OCI-M1 (cell line): Measurements from ENCODE around the gene CDH13.

Experiments used
- DNase-seq: peaks from one replicate; lab custom pipeline; 2025; lab: John Stamatoyannopoulos, UW

Gene CDH13

DNA sequence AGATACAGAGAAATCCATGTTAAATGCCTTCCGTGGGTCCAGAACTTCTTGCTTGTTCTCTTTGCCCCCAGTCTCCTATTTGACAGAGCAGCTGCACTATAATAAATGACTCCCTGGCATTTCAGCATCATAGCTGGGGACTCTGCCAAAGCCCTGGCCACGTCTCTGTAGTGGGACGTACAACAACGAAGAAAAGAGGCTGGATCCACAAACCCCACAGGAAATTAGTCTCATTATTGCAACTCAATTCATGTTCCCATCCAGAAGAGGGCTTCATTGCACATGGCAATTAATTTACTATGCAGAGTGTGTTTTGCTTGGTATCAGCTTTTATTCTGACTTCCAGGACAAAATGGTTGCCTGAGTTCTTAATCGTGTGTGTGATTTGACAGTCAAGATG, 121.3 kb downstream of the CDH13 start:
- DNase-seq, result no peak

DNA sequence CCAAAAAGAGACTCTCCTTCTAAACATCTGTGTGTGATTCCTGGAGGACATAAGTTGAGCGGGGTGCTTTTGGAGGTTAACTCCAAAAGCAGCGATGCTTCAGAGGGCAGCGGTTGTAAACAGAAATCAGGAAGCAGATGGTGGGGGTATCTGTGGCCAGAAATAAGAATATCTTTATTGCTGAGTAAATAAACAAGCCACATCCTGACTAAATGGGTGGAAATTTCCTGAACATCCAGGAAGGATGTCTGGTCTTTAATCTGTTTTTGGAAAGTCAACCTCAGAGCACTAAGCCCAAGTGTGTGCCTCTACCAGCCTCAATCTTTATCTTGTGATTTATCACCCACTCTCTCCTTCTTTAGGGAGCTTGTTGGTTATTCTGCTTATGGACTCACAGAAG, 123.3 kb downstream of the CDH13 start:
- DNase-seq, result no peak

DNA sequence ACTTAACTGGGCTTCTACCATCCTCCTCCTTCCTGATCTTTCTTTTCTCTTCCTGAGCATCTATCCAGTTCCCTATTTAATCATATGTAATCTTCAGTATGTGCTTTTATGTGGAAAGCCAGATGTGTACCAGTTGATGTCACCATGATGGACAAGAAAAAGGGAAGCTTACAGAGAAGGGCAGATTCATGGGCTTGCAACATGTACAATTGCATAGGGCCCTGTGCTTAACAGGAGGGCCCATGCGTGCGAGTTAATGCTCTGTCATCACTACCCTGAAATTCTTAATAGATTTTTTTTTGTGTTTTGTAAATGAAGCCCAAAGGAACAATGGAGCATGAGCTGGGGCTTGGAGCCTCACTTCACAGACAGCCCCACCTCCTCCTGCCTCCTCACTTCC, 124.3 kb downstream of the CDH13 start:
- DNase-seq, result no peak

DNA sequence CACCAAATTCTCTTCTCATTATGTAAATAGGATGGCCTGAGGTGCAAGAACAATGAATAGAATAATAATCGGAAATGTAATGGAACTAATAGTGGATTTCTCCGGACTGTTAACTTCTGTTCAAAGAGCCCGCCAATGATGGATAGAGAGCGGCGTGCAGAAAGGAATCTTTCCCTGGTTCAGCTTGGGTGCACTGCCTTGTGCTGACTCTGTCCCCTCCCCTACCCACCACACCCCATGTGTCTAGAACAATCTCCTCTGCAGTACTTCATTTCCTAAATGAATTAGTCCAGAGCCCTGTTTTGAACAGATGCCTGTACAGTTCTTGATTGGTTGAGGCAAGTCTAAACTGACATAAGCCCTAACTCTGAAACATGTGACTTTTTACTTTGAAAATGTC, 125.4 kb downstream of the CDH13 start:
- DNase-seq, result no peak

DNA sequence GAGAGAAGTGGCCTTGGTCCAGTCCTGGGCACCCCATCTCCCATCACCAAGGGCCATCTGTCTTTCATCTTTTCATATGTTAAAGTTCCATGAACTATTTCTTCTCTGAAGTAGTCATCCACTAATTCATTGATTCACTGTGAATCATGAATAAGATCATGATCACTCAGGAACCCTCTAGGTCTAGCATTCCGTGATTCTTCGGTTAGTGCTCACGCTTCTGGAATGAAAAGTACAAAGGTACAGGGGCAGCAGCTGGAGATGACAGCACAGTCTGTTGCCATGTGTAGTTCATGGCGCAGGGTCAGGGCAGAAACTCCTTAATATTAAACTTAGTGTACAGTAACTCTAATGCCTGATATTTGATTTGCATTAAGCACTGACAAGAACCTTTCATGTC, 127.1 kb downstream of the CDH13 start:
- DNase-seq, result no peak

DNA sequence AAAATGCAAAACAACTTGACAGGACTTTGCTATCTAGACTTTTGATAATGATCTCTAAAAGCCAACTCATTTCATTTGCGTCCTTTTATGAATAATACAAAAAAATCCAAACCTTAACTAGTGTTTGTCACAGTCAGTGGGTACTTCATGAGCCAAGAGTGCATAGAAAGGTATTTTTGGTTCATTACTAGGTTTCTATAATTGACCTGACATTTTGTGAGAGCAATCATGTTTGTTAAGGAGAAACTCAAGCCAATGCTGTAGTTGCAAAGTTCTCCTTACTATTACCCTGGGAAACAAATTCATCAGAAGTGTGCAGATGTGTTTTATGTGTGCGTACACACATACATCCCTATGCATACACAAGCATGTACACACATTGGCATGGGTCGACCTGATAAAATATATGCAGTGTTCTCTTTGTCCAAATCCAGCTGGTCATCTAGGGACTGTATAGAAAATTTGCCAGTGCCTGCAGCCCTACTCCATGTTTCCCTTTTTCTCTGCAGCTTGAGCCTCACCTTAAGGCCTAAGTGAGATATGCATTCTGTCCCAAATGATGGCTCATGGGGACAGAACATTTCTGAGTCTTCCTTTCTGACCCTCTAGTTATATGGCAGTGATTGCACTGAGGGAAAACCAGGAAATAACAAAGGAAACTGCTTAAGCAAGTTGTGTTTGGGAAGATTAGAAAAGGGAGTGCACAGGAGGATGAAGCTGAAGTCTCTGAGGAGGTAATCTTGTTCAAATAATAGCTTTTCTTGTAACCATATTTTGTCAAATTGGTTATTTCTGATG, 128.1 kb downstream of the CDH13 start:
- no peak for DNase-seq

DNA sequence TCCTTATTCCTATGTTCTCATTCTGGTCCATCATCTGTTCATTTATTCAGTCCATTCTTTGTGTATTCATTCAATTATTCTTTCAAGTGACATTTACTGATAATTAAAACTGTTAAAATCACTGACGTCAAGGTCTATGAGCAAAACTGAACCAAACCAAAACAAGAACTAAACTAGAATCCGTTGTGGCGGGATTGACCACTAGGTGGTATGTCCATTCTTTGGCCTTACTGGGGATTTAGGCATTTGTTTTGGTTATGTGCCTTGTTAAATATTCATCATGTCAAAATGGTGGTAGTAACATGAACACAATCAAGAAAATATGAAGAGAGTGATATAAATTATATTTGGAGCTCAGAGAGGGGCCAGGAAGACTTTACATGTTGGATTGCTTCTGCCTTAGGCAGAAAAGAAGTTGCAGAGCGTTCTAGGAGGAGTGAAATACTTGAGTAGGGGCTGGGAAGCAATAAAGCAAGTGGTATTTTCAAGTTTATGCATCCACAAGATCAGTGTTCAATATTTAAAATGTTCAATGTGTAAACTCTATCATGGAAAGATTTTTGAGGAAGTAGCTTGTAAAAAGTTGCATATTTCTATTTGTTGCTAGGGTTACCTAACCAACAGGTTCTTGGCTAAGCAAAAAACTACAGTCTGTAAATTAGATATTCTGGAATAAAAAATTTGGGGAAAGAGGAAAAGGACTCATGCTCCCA, 129.0 kb downstream of the CDH13 start:
- peak; percentile 2 for DNase-seq

DNA sequence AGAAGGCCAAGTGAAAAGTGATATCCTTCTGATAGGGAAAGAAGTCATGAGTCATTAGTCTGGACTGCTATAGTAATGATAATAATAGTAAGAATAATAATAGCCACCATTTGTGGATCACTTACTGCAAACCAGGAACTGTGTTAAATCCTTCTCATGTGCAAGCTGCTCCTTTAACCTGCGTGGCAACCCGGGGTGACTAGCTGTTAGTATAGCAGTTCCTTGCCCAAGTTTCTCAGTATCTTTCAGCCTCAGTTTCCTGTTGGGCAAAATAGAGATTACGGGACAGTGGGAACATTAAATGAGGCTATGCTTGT, 129.5 kb downstream of the CDH13 start:
- no peak for DNase-seq

DNA sequence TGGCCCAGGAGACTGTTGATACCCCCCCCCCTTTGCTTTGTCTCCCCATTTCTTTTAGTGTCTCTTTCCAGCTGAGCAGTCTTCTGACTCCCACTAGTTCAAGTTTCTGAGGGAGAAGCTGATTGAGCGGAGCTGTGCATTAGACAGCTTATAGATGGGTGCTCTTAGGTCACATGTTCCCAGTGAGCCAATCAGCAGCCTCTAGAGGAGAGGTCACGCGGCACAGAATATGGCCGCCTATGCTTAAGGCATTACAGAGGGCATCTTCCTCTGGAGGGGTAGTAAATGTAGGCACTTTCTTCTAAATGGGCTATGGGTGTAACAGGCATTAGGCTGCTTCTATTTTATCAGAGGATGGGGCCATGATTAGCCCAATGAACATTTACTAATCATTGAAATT, 131.6 kb downstream of the CDH13 start:
- DNase-seq, result no peak

DNA sequence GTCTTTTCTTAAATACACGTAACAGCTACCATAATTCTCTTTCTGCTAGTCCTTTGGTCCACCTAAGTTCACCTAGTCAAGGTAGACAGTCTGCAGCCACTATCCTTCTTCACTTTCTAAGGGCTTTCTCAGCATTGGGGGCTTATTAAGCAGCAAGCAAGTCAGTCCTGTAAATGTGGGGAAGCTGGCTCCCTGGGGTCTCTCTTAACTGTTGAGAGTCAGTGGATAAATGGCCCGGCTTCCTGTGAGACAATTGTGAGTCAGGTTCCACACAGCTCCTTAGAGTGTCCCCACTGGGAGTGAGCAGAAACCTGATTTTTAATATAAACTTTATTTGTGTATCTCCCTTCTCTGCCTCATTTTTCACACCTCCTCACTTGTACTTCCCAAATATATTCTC, 132.1 kb downstream of the CDH13 start:
- DNase-seq, result no peak

DNA sequence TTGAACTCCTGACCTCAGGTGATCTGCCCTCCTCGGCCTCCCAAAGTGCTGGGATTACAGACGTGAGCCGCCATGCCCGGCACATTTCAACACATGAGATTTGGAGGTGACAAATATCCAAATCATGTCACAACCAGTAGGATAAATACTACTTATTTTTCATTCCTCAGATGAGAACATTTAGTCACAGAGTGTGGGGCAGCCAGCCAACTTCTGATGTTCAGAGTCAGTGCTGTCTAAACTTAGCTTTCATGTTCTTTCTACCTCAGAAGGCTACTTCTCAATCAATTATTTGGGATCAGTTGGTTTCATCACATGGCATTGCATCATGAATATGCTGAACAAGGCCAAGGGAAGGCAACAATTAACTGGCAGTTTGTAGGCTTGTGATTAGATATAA, 134.5 kb downstream of the CDH13 start:
- no peak for DNase-seq

DNA sequence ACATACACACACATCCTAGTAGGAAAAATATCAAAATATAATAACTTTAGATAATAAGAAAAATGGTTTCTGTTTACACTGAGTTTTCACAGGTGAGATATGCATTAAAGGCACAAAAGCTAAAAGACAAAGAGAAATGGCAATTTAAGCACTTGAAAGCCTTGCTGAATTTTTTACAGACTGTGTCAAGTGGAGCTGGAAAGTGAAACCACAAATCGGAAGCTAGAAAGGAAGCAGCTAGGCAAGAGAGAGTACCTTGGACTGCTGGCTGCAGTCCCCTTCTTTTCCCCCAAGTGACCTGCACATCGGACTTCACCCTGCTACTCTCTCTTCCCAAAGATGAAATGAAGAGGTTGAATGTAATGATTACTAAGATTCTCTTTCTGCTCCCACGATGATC, 135.1 kb downstream of the CDH13 start:
- peak; percentile 2 for DNase-seq

DNA sequence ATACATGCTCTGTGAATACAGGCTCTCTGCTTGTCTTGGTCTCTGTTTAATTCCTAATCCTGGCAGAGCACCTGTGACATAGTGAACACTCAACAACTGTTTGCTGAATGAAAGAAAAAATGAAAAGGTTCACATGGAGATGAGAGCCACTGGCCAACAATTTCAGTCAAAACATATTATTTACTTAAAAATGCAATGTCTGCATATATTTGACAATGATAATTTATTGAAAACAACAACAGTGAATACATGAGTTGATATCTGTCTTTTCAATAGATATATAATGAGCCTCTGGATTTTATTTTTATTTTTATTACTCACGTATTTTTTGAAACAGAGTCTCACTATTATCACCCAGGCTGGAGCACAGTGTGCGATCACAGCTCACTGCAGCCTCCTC, 136.6 kb downstream of the CDH13 start:
- no peak for DNase-seq

DNA sequence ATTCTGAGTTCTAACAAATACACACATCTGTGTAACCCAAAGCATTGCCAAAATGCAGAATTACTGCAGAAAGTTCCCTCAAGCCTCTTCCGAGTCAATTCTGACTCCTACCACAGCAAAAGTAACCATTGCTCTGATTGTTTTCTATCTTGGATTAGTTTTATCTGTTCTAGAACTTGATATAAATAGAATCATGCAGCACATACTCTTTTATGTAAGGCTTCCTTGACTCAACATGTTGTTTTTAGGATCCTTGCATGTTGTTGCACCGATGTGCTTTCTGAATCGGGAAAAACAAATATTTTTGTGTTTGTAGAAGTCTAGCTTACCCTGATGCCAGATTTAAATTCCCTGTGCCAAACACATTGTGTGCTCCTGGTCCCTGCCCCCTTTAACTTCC, 140.4 kb downstream of the CDH13 start:
- DNase-seq, result no peak

DNA sequence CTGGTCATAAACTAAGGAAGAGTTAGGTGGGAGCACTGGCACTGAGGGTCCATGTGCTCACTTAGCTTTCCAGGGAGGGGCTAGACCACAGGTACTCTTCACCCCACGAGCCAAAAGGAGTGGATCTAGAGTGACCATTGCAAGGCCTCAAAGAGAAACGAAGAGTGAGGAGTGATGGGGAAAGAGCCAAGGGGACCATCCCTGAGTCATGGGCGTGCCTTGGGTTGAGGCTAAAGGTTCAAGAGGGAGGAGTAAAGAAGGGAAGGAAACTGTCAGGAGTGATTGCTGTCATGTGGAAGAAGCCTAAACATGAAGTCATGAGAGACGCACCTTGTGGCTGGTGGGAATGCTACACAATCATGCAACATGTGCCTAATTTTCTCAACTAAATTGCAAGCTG, 141.0 kb downstream of the CDH13 start:
- no peak for DNase-seq

DNA sequence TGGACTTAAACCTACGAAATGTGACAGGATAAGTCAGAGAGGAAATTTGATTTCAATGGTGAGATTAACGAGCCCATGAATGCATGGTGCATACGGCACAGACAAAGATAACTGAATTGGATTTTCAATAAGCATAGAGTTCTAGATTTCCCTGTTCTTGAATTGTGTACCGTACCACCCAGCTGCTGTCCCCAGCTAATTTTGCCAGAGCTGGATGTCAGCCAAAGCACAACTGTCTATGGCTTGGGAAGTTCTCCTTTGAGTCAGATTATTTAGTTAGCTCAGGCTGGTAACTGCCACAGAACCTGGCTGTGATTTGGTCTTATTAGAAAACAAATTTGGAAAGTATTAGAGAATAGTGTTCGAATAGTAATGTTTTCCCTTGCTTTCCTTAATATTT, 143.1 kb downstream of the CDH13 start:
- DNase-seq, result no peak

DNA sequence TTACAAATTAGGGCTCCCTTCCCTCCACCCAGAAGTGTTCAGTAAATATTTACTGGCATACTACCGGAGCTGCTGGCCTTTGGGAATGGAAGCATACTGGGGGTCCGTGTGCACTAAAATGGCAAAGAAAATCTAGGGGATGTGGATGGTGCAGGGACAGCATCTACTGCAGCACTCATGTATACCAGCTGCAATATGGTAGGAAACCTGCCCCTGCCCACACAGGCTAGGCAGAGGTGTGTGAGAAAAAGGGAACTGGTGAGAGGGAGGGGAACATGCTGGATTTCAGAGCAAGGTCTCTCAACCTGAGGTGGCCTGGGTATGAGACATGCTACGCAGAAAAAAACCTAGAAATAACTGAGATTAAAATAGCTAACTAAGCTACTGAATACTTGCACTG, 145.4 kb downstream of the CDH13 start:
- DNase-seq, result no peak

DNA sequence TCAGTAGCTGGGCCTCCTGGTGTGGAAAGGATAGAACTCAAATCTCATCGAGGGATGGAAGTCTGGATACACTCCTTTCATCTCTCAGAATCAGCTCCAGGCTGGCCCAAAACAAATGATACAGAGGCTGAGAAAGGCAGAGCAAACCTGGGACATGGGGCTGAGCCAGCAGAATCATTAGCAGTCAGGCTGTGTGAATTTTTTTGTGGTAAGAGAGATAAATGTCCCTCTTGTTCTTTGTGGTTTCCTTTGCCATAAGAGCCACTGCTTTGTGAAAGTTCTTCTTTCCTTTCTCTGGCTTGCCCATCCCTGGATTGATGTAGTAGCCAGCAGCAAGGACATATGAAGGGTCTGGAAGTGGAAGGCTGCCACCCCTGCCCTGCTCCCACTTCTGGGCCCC, 146.2 kb downstream of the CDH13 start:
- no peak for DNase-seq

DNA sequence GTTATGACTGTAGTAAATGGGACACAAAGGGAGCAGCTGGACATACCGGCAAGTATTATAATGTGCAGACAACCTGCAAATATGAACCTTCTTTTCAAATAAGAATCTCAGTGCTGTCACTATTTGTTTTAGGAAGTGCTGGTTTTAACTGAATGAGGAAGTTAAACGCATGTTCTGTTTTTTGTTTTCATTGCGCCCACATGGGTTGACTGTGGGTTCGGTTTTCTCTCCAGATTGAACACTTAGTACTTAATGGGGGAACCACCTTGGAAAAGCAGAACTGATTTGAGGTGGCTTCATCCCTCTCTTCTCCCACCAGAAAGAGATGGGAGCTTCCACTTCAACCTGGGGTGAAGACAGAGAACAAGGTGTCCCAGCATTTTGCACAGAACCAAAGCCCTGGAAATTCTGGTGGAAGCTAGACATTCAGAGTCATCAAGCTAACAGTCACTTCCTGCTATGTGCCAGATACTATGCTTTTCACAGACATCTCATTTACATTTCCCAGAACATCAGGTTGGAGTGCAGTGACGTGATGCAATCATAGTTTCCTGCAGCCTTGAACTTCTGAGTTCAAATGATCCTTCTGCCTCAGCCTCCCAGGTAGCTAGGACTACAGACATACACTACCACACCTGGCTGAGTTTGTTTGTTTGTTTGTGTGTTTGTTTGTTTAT, 149.8 kb downstream of the CDH13 start:
- no peak for DNase-seq

DNA sequence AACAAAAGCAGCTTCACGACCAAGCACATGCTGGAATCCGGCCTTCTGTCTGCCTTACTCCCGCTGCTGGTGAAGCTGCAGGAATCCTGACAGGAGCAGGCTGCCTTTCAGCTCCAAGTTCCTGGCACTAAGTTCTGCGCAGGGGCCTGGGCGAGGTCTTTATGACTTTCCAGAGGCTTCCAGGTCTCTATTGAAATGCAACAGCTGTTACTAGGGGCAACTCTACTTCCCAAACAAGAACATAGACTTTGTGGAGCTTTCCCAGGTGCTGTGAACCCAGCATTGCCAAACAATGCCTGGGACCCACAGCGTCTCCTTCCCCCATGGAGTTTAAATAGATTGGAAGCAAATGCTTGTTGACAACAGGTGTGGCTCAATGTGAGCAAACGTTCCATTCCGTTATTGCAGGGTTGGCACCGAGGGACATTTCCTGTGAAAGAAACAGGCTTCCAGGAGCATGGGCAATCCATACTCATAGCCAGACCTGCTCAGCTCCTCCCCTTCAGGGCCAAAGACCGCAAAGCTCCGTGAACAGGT, 156.0 kb downstream of the CDH13 start:
- DNase-seq, result no peak

DNA sequence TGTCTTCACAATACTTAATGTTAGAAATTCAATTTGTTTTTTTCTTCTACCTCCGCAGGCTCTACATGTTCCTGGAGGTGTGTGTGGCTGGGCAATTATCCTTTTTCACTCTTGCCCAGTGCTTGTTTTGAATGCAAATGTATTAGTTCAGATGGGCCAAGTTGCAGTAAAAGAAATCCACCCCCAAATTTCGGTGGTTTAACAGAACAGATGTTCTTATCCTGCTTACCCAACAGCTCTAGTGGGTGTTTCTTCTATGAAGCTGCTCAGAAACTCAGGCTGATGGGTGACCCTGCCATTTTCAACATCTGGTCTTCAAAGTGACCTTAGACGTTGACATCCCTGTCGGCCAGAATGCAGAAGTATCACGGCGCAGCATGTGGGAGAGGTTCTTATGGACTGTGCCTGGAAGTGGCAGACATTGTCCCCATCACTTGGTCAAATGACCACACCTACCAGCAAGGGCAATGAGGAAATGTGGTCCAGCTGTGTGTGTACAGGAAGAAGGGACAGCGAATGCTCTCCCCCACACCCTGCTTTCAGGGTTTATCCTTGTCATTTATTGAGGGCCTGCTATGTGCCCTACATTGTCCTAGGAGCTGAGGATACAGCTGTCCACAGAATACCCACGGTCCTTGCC, 157.3 kb downstream of the CDH13 start:
- no peak for DNase-seq

DNA sequence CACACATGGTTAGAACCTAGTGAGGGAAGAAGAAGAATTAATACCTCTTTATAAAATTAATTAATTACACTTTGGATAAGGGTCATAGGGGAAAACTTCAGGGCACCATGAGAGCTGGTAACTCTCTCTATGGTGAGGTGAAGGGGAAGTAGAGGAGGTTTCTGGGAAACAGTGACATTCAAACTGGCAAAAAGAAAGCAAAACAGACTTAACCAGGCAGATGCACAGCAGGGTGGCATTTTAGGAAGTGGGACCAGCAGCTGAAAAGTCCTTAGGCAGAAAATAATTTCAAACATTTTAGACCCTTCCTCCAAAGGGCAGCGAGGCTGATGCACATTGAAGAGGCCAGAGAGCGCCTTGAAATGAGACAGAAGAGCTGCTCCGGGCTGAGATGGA, 157.8 kb downstream of the CDH13 start:
- DNase-seq, result no peak

DNA sequence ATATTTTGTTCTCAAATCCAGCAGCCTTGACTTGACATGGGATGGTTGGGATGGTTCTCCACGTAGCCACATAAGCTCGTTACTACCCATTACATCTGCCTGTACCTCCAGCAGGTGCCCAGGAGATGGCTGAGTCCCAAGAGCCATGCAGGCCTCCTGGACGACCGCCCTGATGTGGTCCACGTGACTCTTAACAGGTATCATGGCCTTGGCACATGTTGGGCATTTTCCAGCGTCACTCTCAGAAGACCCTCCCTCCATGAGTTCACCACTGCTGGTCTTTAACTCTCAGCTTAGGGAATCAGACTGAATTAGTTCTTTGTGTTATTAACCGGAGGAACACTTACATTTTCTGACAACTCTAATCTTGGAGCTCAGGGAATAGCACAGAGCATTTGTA, 161.5 kb downstream of the CDH13 start:
- DNase-seq, result no peak
